Uterus (tissue), 4 donors: ENCODE measurements around the gene AFP. TPM values are rescaled to one million over a fixed set of nuclear protein-coding genes. Genes with fewer than 3 reads are reported as not detected.

Source experiments
- DNase-seq, 2 donors: peaks; one replicate each; pipeline ENCODE4 v3.0.0-alpha.2; 2019 to 2020
- H3K27ac ChIP-seq, 2 donors: fragments of 200-600 bp; sonication (generic); 1 replicate in 1 of 2; 2 replicates in 1 of 2; pipeline ENCODE4 v1.5.1; 2016 to 2018
- H3K27me3 ChIP-seq, 2 donors: fragments of 200-600 bp; sonication (generic); one replicate each; pipeline ENCODE4 v1.5.1; 2018 to 2019; ENCODE audit warnings: control low read depth in 1 of 2
- H3K36me3 ChIP-seq, 2 donors: fragments of 200-600 bp; sonication (generic); one replicate each; pipeline ENCODE4 v1.5.1; 2019; ENCODE audit warnings: control low read depth in 1 of 2
- H3K4me1 ChIP-seq, 2 donors: fragments of 200-600 bp; sonication (generic); one replicate each; pipeline ENCODE4 v1.5.1; 2018 to 2019; ENCODE audit warnings: control low read depth in 1 of 2
- H3K4me3 ChIP-seq, 2 donors: fragments of 200-600 bp; sonication (generic); 1 replicate in 1 of 2; 2 replicates in 1 of 2; pipeline ENCODE4 v1.5.1; 2018 to 2019; ENCODE audit warnings: mild to moderate bottlenecking in 1 of 2
- H3K9me3 ChIP-seq, 2 donors: fragments of 200-600 bp; sonication (generic); one replicate each; pipeline ENCODE4 v1.5.1; 2019; ENCODE audit warnings: control low read depth in 1 of 2
- POLR2A ChIP-seq, 2 donors: fragments of 450-650 bp; IDR thresholded peaks; one replicate each; pipeline ENCODE4 v1.6.1; 2016; ENCODE audit warnings: antibody characterized with exemption in 2 of 2, mild to moderate bottlenecking in 1 of 2, moderate library complexity in 1 of 2
- intact Hi-C: fragments of 100-400 bp; cut with DNase I; formaldehyde crosslinking; loops from one replicate; pipeline ENCODE4 v1.15.1; 2023; ENCODE audit warnings: low total_unique reads
- total RNA-seq, 4 donors: library from RNA; depleted of rRNA in 3 of 4; stranded (reverse); fragments of >200 nt in 3 of 4; gene quantifications; one replicate each; pipeline versions ENCODE4 v1.1.0 to v1.2.4, GENCODE V29; 2014 to 2023
- TF ChIP-seq, protein P1 (sequence below), 4 experiments: fragments of 200-600 bp in 2 of 4; fragments of 450-650 bp in 2 of 4; sonication (generic) in 2 of 4; IDR thresholded peaks; one replicate each; pipeline ENCODE4 v1.5.1; 2016 to 2019; ENCODE audit warnings: antibody characterized with exemption in 4 of 4, mild to moderate bottlenecking in 2 of 4, moderate library complexity in 1 of 4
- donor health status: DM: yes; HTN: yes; CAD: no.

Gene AFP
- total RNA-seq, 4 donors from 2014 or later = not detected

DNA sequence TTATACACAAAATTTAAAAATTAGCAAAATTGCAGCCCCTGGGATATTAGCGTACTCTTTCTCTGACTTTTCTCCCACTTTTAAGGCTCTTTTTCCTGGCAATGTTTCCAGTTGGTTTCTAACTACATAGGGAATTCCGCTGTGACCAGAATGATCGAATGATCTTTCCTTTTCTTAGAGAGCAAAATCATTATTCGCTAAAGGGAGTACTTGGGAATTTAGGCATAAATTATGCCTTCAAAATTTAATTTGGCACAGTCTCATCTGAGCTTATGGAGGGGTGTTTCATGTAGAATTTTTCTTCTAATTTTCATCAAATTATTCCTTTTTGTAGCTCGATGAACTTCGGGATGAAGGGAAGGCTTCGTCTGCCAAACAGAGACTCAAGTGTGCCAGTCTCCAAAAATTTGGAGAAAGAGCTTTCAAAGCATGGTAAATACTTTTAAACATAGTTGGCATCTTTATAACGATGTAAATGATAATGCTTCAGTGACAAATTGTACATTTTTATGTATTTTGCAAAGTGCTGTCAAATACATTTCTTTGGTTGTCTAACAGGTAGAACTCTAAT lies 26.0 kb upstream of the AFP start:
- no peak for DNase-seq
- H3K27me3 ChIP-seq = no peaks in the 10 kb centered on the region

DNA sequence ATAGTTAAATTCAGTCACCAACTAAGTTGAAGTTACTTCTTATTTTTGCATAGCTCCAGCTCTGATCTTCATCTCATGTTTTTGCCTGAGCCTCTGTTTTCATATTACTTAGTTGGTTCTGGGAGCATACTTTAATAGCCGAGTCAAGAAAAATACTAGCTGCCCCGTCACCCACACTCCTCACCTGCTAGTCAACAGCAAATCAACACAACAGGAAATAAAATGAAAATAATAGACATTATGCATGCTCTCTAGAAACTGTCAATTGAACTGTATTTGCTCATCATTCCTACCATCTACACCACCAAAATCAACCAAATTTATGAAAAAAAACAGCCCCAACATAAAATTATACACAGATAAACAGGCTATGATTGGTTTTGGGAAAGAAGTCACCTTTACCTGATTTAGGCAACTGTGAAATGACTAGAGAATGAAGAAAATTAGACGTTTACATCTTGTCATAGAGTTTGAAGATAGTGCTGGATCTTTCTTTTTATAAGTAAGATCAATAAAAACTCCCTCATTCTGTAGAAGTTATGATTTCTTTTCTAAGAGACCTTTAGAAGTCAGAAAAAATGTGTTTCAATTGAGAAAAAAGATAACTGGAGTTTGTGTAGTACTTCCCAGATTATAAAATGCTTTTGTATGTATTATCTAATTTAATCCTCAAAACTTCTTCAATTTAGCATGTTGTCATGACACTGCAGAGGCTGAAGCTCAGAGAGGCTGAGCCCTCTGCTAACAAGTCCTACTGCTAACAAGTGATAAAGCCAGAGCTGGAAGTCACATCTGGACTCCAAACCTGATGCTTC lies 24.9 kb upstream of the AFP start:
- intact Hi-C loops = no loop called here
- H3K4me3 ChIP-seq = no peak overlapping the region
- no peak for DNase-seq
- no peaks in the 10 kb centered on the region for H3K4me1 ChIP-seq
- no peaks in the 10 kb centered on the region for H3K27me3 ChIP-seq
- no peak overlapping the region for H3K27ac ChIP-seq
- no peaks in the 10 kb centered on the region for H3K36me3 ChIP-seq
- H3K9me3 ChIP-seq = no peaks in the 10 kb centered on the region
- TF ChIP-seq POLR2A (IDR thresholded peaks at IDR 0.05) = no peak
- TF ChIP-seq, protein P1, sequence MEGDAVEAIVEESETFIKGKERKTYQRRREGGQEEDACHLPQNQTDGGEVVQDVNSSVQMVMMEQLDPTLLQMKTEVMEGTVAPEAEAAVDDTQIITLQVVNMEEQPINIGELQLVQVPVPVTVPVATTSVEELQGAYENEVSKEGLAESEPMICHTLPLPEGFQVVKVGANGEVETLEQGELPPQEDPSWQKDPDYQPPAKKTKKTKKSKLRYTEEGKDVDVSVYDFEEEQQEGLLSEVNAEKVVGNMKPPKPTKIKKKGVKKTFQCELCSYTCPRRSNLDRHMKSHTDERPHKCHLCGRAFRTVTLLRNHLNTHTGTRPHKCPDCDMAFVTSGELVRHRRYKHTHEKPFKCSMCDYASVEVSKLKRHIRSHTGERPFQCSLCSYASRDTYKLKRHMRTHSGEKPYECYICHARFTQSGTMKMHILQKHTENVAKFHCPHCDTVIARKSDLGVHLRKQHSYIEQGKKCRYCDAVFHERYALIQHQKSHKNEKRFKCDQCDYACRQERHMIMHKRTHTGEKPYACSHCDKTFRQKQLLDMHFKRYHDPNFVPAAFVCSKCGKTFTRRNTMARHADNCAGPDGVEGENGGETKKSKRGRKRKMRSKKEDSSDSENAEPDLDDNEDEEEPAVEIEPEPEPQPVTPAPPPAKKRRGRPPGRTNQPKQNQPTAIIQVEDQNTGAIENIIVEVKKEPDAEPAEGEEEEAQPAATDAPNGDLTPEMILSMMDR (IDR thresholded peaks at IDR 0.05) = no peak

More for the DNA sequence above, 26.0 kb upstream of the AFP start:
- Histone ChIP-seq H3K4me3 (no peak overlapping the region), H3K9me3 (no peaks in the 10 kb centered on the region), H3K27ac (no peak overlapping the region), H3K4me1 (no peaks in the 10 kb centered on the region), H3K36me3 (no peaks in the 10 kb centered on the region)
- TF ChIP-seq POLR2A (IDR thresholded peaks at IDR 0.05) = no peak
- TF ChIP-seq, protein P1 (IDR thresholded peaks at IDR 0.05) = no peak
- intact Hi-C loops = no loop called here

DNA sequence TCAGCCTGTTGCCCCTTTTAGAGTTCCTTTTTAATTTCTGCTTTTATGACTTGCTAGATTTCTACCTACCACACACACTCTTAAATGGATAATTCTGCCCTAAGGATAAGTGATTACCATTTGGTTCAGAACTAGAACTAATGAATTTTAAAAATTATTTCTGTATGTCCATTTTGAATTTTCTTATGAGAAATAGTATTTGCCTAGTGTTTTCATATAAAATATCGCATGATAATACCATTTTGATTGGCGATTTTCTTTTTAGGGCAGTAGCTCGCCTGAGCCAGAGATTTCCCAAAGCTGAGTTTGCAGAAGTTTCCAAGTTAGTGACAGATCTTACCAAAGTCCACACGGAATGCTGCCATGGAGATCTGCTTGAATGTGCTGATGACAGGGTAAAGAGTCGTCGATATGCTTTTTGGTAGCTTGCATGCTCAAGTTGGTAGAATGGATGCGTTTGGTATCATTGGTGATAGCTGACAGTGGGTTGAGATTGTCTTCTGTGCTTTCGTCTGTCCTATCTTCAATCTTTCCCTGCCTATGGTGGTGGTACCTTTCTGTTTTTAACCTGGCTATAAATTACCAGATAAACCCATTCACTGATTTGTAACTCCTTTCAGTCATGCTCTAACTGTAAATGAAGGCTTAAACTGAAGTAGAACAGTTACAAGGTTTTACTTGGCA lies 24.1 kb upstream of the AFP start:
- intact Hi-C loops = no loop called here
- TF ChIP-seq POLR2A (IDR thresholded peaks at IDR 0.05) = no peak
- TF ChIP-seq, protein P1 (IDR thresholded peaks at IDR 0.05) = no peak

DNA sequence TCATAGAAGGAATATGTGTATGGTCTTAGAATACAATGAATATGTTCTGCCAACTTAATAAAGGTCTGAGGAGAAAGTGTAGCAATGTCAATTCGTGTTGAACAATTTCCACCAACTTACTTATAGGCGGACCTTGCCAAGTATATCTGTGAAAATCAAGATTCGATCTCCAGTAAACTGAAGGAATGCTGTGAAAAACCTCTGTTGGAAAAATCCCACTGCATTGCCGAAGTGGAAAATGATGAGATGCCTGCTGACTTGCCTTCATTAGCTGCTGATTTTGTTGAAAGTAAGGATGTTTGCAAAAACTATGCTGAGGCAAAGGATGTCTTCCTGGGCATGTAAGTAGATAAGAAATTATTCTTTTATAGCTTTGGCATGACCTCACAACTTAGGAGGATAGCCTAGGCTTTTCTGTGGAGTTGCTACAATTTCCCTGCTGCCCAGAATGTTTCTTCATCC lies 22.7 kb upstream of the AFP start:
- Histone ChIP-seq H3K9me3 (no peaks in the 10 kb centered on the region), H3K4me1 (no peaks in the 10 kb centered on the region), H3K4me3 (no peak overlapping the region), H3K27me3 (no peaks in the 10 kb centered on the region), H3K27ac (no peak overlapping the region), H3K36me3 (no peaks in the 10 kb centered on the region)
- no peak for DNase-seq
- intact Hi-C loops = no loop called here
- TF ChIP-seq POLR2A (IDR thresholded peaks at IDR 0.05) = no peak
- TF ChIP-seq, protein P1 (IDR thresholded peaks at IDR 0.05) = no peak

More for the DNA sequence above, 24.1 kb upstream of the AFP start:
- H3K4me3 ChIP-seq = no peak overlapping the region
- H3K36me3 ChIP-seq = no peaks in the 10 kb centered on the region
- no peaks in the 10 kb centered on the region for H3K9me3 ChIP-seq
- no peak overlapping the region for H3K27ac ChIP-seq
- DNase-seq = no peak
- H3K27me3 ChIP-seq = no peaks in the 10 kb centered on the region
- H3K4me1 ChIP-seq = no peaks in the 10 kb centered on the region

DNA sequence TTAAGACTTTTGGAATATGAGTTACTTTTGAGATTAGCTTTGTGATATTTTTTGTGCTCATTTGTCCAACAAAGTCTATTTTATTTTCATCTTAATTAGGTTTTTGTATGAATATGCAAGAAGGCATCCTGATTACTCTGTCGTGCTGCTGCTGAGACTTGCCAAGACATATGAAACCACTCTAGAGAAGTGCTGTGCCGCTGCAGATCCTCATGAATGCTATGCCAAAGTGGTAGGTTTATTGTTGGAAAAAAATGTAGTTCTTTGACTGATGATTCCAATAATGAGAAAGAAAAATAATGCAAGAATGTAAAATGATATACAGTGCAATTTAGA lies 21.1 kb upstream of the AFP start:
- Histone ChIP-seq H3K9me3 (no peaks in the 10 kb centered on the region), H3K36me3 (no peaks in the 10 kb centered on the region), H3K27ac (no peak overlapping the region), H3K27me3 (no peaks in the 10 kb centered on the region), H3K4me3 (no peak overlapping the region), H3K4me1 (no peaks in the 10 kb centered on the region)
- no peak for DNase-seq
- no peak for TF ChIP-seq POLR2A (IDR thresholded peaks at IDR 0.05)
- TF ChIP-seq, protein P1 (IDR thresholded peaks at IDR 0.05) = no peak
- intact Hi-C loops = no loop called here
